Forelimb muscle (tissue), 1 donor: ENCODE results near the gene RXRB. TPM values are rescaled to one million over a fixed set of nuclear protein-coding genes. Genes with fewer than 3 reads are reported as not detected.

Experiments
- DNase-seq: peaks from one replicate; pipeline ENCODE4 v3.0.0-alpha.2; 2013; ENCODE audit warnings: low read depth
- polyA plus RNA-seq: library from polyadenylated mRNA; unstranded; fragments of 120-200 nt; gene quantifications from one replicate; pipeline ENCODE4 v1.2.1, GENCODE V29; 2013; ENCODE audit not compliant: insufficient read length

RXRB gene
- polyA plus RNA-seq, 1 donor: 40.7 TPM

- DNase-seq: no peak
Measured at GRCh38 chr6:33211666-33212422, 11.4 kb upstream of the RXRB start.

- DNase-seq: no peak
Measured at GRCh38 chr6:33211136-33211535, 10.7 kb upstream of the RXRB start.

- no peak for DNase-seq
Measured at GRCh38 chr6:33209856-33210255, 9.4 kb upstream of the RXRB start.

GRCh38 chr6:33208091-33208967, 7.9 kb upstream of the RXRB start, which contains the start of gene RING1:
RING1 (plus strand) TSS chr6:33208500; CDS start chr6:33208823, 323 bp downstream.
- DNase-seq: no peak

- DNase-seq: no peak
Measured at GRCh38 chr6:33207552-33208090, 7.2 kb upstream of the RXRB start.

GRCh38 chr6:33206864-33207551, 6.5 kb upstream of the RXRB start:
- no peak for DNase-seq

- DNase-seq: no peak
Measured at GRCh38 chr6:33206027-33206863, 5.8 kb upstream of the RXRB start.

- no peak for DNase-seq
Measured at GRCh38 chr6:33205191-33206026, 4.9 kb upstream of the RXRB start.

- DNase-seq: peak; percentile 70
Measured at GRCh38 chr6:33204415-33205190, 4.1 kb upstream of the RXRB start, which contains the start of gene HSD17B8. HSD17B8 (plus strand) TSS chr6:33204655; CDS start chr6:33204669, 14 bp downstream.

GRCh38 chr6:33204165-33204414, 3.6 kb upstream of the RXRB start:
- no peak for DNase-seq

GRCh38 chr6:33203443-33204164, 3.1 kb upstream of the RXRB start:
- no peak for DNase-seq

- DNase-seq: no peak
Measured at GRCh38 chr6:33202799-33203198, 2.3 kb upstream of the RXRB start.

- DNase-seq: no peak
Measured at GRCh38 chr6:33201935-33202334, 1.5 kb upstream of the RXRB start.

GRCh38 chr6:33201147-33201545, 681 bp upstream of the RXRB start:
- DNase-seq: no peak

GRCh38 chr6:33199687-33200218, 712 bp downstream of the RXRB start:
- DNase-seq: no peak

- DNase-seq: no peak
Measured at GRCh38 chr6:33198853-33199436, 1.5 kb downstream of the RXRB start.

GRCh38 chr6:33198159-33198852, 2.2 kb downstream of the RXRB start:
- DNase-seq: no peak
